ENCODE results near the gene COL19A1. TPM values are rescaled to one million over a fixed set of nuclear protein-coding genes. Genes with fewer than 3 reads are reported as not detected.

The COL19A1 gene
- polyA plus RNA-seq, 1 donor from 2014 or later = 5.3 TPM

GRCh38 chr6:70110126-70111022, 244.0 kb downstream of the COL19A1 start:
- peaks cover 4% of the 10 kb centered on the region for H3K36me3 Mint-ChIP-seq
- H3K27ac Mint-ChIP-seq = no peak overlapping the region
- H3K4me3 Mint-ChIP-seq = no peak overlapping the region
- H3K4me1 Mint-ChIP-seq = peaks cover 1 to 12% (median 2%) of the 10 kb centered on the region in 3 donors
- no peaks in the 10 kb centered on the region for H3K9me3 Mint-ChIP-seq
- H3K27me3 Mint-ChIP-seq = no peaks in the 10 kb centered on the region

DNA sequence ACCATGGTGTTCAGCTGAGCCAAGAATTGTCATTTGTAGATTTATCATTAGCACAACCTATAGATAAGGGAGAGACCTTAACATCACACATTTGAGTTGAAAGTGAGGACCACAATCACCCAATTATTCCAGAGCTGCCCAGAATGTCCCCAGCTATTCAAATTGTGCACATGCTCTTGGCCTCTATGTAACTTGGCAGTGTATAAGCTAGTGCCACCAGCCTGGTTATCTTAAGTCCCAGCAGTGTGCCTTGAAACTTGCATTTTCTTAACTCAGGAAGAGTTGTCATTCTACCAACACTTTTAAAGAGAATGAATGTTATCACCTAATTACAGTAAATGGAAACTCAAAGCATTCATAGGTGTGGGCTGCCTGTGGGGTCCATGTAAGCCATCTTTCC, 245.4 kb downstream of the COL19A1 start:
- Mint-ChIP-seq H3K4me1 (peaks cover 1 to 12% (median 2%) of the 10 kb centered on the region in 3 donors), H3K9me3 (no peaks in the 10 kb centered on the region)

DNA sequence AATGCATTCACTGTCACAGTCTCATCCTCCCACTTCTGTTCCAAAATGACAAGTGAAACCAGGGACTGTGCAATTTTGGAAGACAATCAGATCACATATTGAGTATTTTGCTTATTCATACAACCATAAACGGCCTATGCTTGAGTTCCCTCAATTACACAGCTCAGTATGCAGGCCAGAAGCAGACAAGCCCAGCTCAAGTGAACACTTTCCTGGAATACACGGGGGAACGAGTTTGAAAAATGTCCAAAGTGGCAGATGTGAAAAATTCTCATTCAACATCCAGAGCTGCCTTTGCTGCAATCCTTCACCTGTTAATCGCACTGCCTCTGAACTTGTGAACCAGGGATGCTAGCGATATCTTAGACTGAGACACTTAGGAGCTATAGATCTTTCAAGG, 246.4 kb downstream of the COL19A1 start:
- Mint-ChIP-seq H3K4me1 (peaks cover 0 to 10% (median 2%) of the 10 kb centered on the region in 3 donors), H3K36me3 (peaks cover 4% of the 10 kb centered on the region), H3K9me3 (no peaks in the 10 kb centered on the region), H3K27me3 (no peaks in the 10 kb centered on the region), H3K27ac (no peak overlapping the region), H3K4me3 (no peak overlapping the region)

More for the DNA sequence above, 245.4 kb downstream of the COL19A1 start:
- H3K4me3 Mint-ChIP-seq = no peak overlapping the region
- peaks cover 4% of the 10 kb centered on the region for H3K36me3 Mint-ChIP-seq
- no peak overlapping the region for H3K27ac Mint-ChIP-seq
- H3K27me3 Mint-ChIP-seq = no peaks in the 10 kb centered on the region

GRCh38 chr6:70113171-70113570, 246.8 kb downstream of the COL19A1 start:
- Mint-ChIP-seq H3K27me3 (no peaks in the 10 kb centered on the region), H3K36me3 (peaks cover 4% of the 10 kb centered on the region), H3K27ac (no peak overlapping the region), H3K9me3 (no peaks in the 10 kb centered on the region), H3K4me1 (peaks cover 0 to 5% (median under 1%) of the 10 kb centered on the region in 3 donors), H3K4me3 (no peak overlapping the region)

DNA sequence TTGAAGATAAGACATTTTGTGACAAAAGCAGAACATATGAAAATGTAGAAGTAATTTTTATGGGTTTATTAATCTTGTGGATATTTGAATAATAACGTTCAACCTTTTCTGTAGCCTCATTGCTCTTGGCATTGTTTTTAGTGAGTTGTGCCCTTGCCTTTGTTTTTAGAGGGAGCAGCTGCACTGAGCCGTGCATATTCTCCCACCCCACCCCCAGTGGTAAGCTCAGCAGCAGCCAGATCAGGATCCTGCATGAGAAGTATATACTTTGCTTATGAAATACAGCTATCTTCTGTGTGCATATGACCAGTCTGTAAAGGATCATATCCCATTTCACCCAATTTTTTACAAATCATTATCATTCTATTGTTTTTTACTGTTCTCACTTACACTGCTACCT, 252.3 kb downstream of the COL19A1 start:
- Mint-ChIP-seq H3K36me3 (no peaks in the 10 kb centered on the region), H3K4me3 (no peak overlapping the region), H3K27me3 (no peaks in the 10 kb centered on the region), H3K4me1 (peaks cover 0 to 3% (median 0%) of the 10 kb centered on the region in 3 donors), H3K9me3 (no peaks in the 10 kb centered on the region), H3K27ac (no peak overlapping the region)

DNA sequence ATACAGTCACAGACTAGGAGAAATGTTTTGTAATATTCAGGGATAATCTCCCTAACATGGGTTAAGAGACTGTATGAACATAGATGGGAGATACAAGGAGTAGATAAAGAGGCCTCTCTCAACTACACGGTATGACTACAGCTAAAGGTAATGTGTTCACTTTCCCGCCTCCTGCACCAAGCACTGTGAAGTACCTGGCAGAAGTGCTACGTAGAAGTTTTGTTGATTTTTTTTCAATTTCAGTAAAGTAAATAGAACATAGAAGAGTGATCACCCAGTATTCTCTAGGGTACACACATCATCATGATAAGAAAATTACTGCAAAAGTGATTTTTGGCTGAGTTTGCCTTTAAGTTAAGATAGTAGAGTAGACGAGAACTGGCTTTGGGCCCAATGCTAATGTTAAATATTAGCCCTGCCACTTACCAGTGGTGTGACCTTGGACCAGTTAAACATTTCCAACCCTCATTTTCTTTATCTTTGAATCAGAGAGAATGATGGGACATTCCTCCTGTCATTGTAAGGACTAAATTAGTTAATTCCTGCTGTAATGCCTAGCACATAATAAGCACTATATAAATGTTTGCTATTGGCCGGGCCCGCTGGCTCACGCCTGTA, 253.0 kb downstream of the COL19A1 start:
- no peaks in the 10 kb centered on the region for H3K36me3 Mint-ChIP-seq
- H3K27ac Mint-ChIP-seq = no peak overlapping the region
- H3K27me3 Mint-ChIP-seq = no peaks in the 10 kb centered on the region
- no peaks in the 10 kb centered on the region for H3K9me3 Mint-ChIP-seq
- H3K4me3 Mint-ChIP-seq = no peak overlapping the region
- H3K4me1 Mint-ChIP-seq = peaks cover 0 to 3% (median 0%) of the 10 kb centered on the region in 3 donors

DNA sequence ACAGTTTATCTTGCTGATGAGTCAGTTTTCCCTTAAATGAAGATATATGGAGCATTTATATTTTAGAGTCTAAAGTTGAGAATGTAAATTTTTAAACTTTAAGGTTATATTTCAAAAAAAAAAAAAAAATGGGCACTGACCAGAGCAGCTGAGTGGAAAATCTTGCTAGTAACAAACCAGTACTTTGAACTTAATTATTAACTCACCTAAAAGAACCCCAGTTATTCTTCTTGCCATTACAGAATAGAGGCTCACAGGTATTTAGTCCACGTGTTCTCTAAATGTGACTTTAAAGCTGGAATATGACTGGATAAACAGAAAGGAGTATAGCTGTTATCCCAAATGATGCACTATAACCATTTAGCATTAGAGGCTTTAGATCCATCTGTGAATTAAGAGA, 258.1 kb downstream of the COL19A1 start:
- Mint-ChIP-seq H3K36me3 (peaks cover 12% of the 10 kb centered on the region), H3K27me3 (no peaks in the 10 kb centered on the region), H3K27ac (no peak overlapping the region), H3K4me3 (no peak overlapping the region), H3K9me3 (no peaks in the 10 kb centered on the region), H3K4me1 (no peaks in the 10 kb centered on the region)

DNA sequence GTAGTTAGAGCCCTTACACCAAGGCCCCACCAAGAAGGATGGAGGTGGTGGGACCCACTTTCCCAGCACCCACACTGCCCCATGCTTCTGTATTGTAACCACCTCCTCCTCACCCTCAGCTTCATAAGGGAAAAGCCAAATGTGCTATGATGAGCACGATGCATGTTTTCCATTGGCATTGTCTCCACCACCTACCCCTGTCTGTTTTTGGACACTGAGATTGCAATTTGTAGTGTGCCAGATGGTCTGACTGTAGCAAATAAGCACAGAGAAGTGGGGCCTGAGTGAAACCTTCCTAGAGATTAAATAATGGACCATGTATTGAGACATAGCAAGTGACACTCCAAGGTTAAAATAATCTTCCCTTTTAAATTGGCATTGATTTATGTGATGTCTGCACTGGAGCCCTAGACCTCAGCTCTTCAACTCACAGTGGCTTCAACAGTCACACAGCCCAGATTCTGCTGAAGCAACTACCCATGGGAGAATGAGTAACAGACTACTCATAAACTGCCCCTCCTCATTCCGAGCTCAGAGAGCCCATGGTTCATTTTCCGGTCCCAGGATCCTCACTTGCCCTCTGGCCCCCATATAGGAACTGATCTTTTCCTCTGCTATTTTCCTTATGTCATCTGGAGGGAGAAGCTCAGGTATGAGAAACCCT, 258.7 kb downstream of the COL19A1 start:
- no peaks in the 10 kb centered on the region for H3K9me3 Mint-ChIP-seq
- no peak overlapping the region for H3K4me3 Mint-ChIP-seq
- peaks cover 12% of the 10 kb centered on the region for H3K36me3 Mint-ChIP-seq

DNA sequence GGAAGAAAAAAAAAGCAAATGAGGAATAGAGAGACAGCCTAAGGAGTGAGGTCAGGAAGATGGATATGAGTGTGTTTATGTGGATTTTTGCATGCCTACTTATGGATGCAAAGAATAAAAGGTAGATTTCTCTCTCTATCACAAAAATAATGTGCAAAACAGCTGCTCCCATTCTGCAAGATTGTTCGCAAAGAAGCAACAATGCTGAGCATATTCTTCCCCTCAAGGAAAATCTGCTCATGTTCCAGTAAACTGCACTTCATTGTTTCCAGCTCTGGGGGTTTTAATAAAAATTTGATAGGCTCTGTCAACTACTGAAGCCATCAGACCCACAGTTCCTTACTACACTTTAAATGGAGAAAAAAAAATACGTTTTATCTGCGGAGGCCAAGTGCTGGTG, 259.2 kb downstream of the COL19A1 start:
- Mint-ChIP-seq H3K27ac (no peak overlapping the region), H3K4me3 (no peak overlapping the region), H3K36me3 (peaks cover 12% of the 10 kb centered on the region), H3K9me3 (no peaks in the 10 kb centered on the region), H3K27me3 (no peaks in the 10 kb centered on the region), H3K4me1 (no peaks in the 10 kb centered on the region)

More for the DNA sequence above, 258.7 kb downstream of the COL19A1 start:
- Mint-ChIP-seq H3K27ac (no peak overlapping the region), H3K27me3 (no peaks in the 10 kb centered on the region), H3K4me1 (no peaks in the 10 kb centered on the region)

DNA sequence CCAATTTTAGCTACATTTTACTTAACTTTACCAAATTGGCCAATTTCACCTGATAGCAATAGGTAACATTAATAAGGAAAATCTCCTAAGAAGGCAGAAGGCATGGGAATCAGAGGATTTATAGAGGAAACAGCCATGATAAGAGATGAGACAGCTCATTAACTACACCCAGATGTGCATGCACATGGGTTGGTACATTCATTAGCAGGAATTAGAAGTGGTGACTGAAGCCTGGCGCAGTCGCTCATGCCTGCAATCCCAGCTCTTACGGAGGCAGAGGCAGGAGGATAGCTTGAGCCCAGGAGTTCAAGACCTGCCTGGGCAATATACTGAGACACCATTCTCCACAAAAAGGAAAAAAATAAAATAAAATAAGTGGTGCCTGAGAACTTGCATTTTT, 263.0 kb downstream of the COL19A1 start:
- no peak overlapping the region for H3K27ac Mint-ChIP-seq
- H3K9me3 Mint-ChIP-seq = no peaks in the 10 kb centered on the region
- H3K27me3 Mint-ChIP-seq = no peaks in the 10 kb centered on the region
- H3K36me3 Mint-ChIP-seq = peaks cover 17% of the 10 kb centered on the region
- H3K4me1 Mint-ChIP-seq = no peaks in the 10 kb centered on the region
- H3K4me3 Mint-ChIP-seq = no peak overlapping the region

DNA sequence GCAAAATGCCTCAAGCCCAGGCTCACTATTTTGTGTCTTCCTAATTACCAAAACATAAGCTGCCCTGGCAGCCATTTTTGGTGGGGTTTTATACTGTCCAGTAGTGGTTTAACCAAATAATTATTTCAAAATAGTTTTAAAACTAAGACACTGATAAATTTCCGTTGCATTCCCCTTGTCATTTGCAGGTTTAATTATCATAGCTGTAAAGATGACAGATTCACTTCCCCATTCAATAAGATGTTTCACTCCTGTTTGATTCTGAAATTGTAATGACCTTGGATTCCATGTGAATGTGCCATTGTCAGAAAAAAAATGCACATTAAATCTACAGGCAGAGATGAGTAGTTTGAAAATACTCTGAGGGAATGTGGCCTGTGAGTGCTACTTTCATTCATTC, 264.5 kb downstream of the COL19A1 start:
- Mint-ChIP-seq H3K36me3 (peaks cover 10% of the 10 kb centered on the region), H3K9me3 (no peaks in the 10 kb centered on the region), H3K4me3 (no peak overlapping the region)

GRCh38 chr6:70131528-70131927, 265.2 kb downstream of the COL19A1 start:
- Mint-ChIP-seq H3K27me3 (no peaks in the 10 kb centered on the region), H3K4me3 (no peak overlapping the region), H3K4me1 (no peaks in the 10 kb centered on the region), H3K27ac (no peak overlapping the region), H3K9me3 (no peaks in the 10 kb centered on the region), H3K36me3 (peaks cover 8% of the 10 kb centered on the region)

More for the DNA sequence above, 264.5 kb downstream of the COL19A1 start:
- no peak overlapping the region for H3K27ac Mint-ChIP-seq
- no peaks in the 10 kb centered on the region for H3K27me3 Mint-ChIP-seq
- no peaks in the 10 kb centered on the region for H3K4me1 Mint-ChIP-seq

DNA sequence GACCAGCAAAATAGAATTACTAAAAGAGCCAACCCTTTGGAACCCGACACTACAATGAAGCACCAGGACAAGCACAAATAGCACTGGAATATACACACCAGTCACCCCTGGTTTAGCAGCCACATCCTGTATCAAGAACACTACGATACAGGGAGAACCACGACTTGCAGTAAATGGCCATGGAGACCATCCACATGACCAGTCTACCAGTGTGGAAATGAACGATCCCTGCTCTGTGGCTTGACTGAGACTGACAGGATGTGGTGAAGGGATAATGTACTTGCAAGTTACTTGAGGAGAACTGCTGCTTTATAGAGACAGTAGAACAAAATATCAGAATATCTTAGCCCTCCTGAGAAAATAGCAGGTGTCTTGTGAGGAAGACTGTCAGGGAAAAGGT, 266.9 kb downstream of the COL19A1 start:
- Mint-ChIP-seq H3K4me3 (no peak overlapping the region), H3K9me3 (no peaks in the 10 kb centered on the region), H3K4me1 (no peaks in the 10 kb centered on the region), H3K27ac (no peak overlapping the region), H3K36me3 (peaks cover 11% of the 10 kb centered on the region), H3K27me3 (no peaks in the 10 kb centered on the region)

DNA sequence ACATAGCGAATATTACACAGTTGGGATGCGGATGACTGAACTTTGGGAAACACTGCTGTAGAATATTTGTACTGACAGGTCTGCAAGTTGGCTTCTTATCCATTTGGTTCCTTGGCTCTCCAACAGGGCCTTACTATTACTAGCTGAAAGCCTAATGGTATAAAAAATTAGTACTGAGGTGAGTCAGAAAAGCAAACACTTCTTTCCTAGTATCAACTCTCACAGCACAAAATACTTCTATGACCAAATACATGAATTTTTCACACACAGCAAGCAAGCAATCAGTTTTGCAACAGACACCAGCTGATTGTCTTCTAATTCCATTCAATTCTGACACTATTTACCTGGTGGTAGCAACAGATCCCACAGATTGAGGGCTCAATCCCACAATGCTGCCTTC, 268.2 kb downstream of the COL19A1 start:
- Mint-ChIP-seq H3K4me3 (no peak overlapping the region), H3K36me3 (peaks cover 14% of the 10 kb centered on the region), H3K27me3 (no peaks in the 10 kb centered on the region), H3K27ac (no peak overlapping the region), H3K4me1 (peaks cover 0 to 1% (median 0%) of the 10 kb centered on the region in 3 donors), H3K9me3 (no peaks in the 10 kb centered on the region)
